ENCODE measurements around the gene GFRA4.

GFRA4 gene

DNA sequence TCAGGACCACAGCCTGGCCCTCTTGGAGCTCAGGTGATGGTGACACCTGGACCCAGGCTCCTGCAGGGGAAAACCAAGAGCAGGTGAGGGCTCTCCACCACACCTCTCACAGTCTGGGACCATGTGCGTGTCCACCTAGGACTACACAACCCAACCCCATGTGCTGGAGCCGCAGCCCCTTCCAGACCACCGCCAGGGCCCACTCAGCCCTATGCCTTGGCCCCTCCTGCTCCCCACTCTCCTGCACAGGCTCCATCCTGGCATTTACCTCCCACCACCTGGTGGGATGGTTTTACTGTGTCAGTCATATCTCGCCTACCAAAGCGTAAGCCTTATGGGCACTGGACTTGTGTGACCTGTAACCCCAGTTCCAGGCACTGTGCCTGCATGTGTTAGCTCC is 31.7 kb upstream of the GFRA4 start:
- no peak for DNase-seq (ENCODE audit: low read depth in 2 of 3, low spot score in 2 of 3)

DNA sequence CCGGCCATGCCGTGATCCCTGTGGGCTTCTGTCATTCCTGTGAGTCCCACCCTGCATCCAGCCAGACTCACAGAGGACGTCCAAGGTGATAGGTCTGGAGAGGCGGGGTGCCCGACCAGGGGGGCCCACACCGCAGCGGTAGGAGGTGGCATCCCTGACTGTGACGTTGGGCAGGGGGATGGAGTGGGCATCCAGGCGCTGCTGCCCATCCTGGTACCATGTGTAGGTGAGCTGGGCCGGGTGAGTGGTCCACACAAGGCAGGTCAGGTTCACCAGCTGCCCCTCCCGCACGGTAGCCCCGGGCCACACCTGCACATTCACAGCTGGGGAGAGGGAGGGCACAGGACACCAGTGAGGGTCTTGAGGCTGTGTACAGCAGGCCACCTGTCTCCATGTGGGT is 30.2 kb upstream of the GFRA4 start:
- DNase-seq (ENCODE audit: low read depth in 2 of 3, low spot score in 2 of 3) = no peak

DNA sequence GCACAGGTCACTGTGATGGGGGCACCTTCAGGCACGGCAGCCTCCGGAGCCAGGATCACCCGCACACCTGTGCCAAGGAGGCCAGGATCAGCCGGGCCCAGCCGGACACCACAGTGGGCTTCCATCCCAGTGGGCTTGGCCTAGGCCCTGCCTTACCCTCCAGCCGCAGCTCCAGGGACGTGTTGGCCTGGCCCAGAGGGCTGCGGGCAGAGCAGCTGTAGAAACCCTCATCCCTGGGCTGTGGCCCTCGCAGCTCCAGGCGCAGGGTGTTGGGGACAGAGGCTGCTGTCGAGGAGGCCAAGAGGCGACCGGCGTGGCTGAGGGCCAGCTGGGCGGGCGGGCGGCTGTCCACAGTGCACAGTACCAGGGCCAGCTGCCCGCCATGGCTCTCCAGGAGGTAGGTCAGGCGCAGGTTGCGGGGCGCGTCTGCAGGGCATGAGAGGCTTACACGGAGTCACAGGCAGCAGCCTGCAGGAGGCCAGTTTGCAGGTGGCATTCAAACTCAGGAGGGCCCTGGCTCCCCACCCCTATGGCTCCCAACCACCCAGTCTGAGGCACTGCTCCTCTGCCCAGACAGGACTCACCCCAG is 29.6 kb upstream of the GFRA4 start:
- no peak for DNase-seq (ENCODE audit: low read depth in 2 of 3, low spot score in 2 of 3)

DNA sequence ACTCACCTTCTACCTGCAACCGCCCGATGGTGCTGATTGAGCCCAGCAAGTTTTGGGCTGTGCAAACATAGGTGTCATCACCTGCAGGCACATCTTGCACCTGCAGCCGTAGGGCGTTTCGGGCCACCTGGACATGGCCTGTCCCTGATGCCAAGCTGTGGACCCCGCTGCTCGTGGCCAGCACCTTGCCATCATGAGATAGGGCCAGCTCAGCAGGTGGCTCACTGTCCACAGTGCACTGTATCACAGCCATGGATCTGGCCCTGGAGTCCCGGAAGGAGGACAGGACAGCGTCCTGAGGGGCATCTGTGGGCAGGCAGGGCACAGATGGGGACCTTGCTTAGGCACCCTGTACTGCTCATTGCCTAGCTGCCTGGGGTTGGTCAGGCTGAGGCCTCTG is 28.7 kb upstream of the GFRA4 start:
- no peak for DNase-seq (ENCODE audit: low read depth in 2 of 3, low spot score in 2 of 3)

DNA sequence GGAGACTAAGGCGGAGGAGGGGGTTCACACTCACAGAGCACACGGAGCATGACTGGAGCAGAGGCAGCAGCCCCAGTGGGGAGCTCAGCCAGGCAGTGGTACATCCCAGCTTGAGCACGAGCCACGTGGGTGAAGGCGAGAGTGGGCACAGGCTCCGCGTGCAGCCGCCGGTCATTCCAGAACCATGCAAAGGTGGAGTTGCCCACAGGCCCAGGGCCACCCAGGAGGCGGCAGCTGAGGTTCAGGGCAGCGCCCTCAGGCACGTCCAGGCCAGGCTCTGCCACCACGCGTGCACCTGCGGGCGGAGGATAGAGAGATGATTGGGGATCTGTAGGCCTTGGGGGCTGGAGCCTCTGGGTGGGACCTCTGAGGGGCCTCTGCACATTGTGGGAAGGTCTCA is 28.1 kb upstream of the GFRA4 start:
- no peak for DNase-seq (ENCODE audit: low read depth in 2 of 3, low spot score in 2 of 3)

DNA sequence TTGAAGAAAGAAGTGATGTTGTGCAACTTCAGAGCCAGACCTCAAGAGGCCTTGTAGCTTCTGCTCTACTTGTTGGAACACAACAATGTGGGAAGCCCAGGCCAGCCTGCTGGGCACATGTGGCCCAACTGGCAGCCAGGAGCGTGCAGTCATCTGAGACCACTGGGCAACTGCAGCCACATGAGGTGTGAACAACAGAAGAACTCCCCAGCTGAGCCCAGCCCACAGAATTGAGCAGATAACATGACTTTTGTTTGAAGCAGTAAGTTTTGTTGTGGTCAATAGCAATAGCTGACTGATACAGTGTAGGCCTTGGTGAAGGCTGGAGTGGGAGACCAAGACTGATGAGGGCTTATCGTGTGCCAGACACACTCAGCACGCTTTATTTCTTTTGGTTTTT is 27.2 kb upstream of the GFRA4 start:
- no peak for DNase-seq (ENCODE audit: low read depth in 2 of 3, low spot score in 2 of 3)

DNA sequence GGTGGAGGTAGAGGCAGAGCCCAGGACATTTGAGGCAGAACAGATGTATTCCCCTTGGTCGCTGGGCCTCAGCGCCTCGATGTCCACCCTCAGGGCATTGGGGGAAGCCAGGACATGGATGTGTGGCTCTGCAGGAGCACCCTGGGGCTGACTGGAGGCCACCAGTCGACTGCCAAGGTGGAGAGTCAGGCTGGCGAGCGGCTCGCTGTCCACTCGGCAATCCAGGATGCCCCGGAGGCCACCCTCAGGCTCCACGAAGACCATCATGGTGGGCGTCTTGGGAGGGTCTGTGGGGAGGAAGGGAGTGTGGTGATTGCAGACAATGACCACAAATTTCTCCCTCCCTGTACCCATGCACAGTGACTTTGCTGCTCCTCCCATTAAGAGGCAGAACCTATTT is 26.8 kb upstream of the GFRA4 start:
- no peak for DNase-seq (ENCODE audit: low read depth in 2 of 3, low spot score in 2 of 3)

DNA sequence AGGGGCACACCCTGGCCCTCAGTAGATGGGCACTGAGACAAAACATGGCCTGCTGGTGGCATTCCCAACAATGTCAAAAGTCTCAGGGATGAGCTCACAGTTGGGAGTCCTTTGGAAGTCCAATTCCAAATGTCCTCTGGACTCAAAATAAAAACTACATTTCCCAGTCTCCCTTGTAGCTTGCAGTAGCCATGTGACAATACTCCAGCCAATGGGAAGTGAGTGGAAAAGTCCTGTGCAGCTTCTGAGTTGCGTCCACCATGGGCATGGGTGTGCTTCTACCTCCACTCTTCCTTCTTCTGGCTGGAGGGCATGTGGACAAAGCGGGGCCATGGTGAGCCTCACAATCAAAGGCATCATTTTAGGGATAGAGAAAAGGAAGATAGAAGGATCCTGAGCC is 24.5 kb upstream of the GFRA4 start:
- no peak for DNase-seq (ENCODE audit: low read depth in 2 of 3, low spot score in 2 of 3)

DNA sequence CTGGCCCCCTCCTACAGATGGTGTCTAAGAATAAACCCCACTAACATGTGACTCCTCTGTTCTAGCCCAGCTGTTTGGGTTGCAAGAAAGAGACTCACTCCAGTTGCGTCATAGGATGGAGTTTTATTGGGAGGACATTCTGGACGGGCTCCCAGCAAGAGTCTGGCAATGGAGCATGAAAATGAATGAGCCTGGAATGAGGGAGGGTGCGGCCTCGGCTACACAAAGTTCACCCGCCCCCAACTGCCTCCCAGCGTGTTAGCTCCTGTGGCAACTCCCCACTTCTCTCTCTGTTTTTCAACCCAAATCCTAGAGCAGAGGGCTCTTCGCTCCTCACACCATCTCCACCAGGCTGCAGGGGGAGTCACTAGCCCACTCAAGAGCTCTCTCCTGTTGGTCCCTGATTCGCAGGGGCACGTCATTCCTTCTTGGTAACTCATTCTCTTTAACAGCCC is 23.7 kb upstream of the GFRA4 start:
- DNase-seq (ENCODE audit: low read depth in 2 of 3, low spot score in 2 of 3) = no peak

DNA sequence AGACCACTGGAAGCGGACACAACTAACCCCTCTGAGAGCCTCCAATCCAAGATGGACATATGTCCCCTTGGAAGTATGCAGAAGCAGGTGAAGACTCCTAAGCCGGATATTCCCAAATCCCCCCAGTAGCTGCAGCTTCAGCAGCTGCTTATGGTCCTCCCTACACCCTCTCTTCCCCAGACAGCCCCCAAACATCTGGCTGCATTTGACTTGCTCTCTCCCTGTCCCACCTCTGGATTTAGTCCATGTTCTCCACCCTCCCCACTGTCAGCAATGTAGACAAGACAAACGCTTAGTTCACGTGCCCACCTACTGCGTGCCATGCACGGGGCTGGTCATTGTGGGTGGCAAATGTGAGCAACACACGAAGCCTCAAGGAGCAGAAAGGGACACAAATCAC is 23.2 kb upstream of the GFRA4 start:
- no peak for DNase-seq (ENCODE audit: low read depth in 2 of 3, low spot score in 2 of 3)

DNA sequence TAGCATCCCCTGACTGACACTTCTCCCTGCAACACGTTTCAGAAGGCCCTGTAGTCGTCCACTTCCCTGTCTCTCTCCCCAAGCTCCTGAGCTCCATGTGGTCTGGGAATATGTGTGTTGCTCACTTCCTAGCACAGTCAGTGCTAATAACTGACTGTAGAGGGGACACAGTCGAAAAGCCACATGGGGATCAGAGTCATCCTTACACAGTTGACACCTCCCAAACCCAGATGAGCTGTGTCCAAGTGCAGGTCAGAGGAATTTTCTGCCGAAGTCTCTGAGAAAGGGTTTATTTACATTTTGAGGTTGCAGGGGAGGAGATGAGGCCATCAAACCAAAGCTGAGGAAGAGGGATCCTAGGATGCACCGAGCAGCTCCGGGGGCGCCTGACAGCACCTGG is 22.1 kb upstream of the GFRA4 start:
- DNase-seq (ENCODE audit: low read depth in 2 of 3, low spot score in 2 of 3) = no peak

DNA sequence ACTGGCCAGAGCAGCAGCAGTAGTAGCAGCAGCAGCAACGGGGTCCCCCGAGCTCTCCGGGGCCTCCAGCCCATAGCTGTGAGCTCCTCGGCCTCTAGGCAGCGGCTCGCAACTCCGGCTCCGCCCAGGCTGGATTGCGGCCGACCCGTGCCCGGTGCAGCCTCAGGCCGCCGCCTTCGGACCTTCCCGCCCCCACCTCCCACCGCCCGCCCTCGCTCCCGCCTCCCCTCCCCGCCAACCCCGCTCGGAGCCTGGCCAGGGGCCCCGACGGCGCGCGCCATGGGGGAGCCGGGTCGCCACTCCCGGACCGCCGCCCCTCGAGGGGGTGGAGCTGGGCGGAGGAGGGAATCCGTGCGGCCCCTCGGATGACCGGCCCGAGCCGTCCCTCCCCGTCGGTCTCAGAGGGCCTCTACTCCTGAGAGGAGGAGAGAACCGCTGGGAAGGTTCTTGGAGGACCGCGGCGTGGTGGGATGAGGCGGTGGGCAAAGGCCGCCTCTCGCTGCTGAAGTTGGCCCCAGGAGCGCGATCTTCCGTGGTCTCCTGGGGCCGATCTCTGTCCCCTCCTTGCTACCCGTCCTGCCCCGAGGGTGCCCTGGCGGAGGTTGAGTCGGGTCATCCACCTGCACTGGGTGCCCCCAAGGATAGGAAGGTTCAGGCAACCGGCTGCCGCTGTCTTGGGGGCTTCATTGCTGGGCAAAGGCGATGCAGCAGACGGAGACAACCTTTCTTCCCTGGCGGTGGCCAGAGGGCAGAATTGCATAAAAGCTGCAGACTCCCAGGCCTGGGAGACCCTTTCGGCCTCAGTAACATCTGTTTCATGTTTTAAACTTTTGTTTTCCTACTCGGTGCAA is 19.0 kb upstream of the GFRA4 start, which contains the start of gene ADAM33:
Gene ADAM33, minus strand, starts transcription at position 80 of the 851 bp plus-strand sequence. Its CDS starts 6 bp downstream, at position 74.
- DNase-seq (ENCODE audit: low read depth in 2 of 3, low spot score in 2 of 3) = no peak

DNA sequence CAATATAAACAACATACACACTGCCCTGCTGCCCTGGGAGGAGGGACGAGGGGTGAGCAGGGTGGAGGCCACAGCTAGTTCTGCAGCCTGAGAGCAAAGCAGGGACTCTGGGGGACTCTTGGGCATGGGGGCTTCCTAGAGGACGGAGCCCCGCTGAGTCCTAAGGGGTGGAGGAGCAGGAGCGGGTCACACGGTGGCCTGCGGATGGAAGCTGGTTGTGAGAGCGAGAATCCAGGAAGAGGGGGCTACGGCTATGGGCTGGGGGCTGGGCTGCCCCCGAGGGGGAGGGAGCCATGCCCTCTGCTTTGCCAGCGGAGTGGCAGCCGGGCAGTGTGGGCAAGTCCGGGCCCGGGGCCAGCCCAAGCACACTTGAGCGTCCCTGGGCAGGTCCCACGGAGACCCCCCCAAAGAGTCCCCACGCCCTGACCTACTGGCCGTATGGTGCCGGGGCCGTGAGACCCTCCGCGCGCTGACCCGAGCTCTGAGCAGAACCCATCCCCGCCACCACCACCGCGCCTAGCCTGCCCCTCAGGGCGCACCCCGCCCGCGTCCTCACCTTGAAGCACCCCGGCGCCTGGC is 18.2 kb upstream of the GFRA4 start:
- DNase-seq (ENCODE audit: low read depth in 2 of 3, low spot score in 2 of 3) = no peak

DNA sequence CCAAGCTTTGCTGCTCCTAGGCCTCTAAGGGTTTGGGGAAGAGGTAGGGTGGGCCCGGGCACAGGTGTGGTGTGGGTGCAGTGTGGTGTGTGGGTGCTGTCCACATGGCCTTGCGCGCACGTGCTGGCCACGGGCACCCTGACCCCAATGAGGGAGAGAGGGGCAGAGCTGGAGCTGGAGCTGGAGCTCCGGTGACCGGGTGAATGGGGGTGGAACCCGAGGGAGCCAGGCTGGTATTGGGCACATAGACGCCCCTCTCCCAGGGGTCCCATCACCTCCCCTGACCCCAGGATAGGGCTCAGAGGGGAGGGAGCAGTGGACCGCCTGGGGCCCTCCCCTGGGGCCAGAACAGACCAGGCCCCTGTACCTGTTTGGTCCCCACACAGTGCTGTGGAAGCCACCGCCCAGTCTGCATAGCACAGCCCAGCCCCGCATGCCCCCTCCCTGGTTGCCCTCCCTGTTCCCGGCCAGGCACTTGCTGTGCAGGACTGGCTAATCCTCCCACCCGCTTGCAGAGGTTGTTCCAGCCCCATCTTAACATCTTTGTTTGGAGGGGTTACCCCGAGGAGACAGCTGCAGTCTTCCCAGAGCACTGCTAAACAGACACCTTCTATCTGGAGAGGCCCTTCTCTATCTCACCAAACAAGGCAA is 17.6 kb upstream of the GFRA4 start:
- DNase-seq (ENCODE audit: low read depth in 2 of 3, low spot score in 2 of 3) = no peak

DNA sequence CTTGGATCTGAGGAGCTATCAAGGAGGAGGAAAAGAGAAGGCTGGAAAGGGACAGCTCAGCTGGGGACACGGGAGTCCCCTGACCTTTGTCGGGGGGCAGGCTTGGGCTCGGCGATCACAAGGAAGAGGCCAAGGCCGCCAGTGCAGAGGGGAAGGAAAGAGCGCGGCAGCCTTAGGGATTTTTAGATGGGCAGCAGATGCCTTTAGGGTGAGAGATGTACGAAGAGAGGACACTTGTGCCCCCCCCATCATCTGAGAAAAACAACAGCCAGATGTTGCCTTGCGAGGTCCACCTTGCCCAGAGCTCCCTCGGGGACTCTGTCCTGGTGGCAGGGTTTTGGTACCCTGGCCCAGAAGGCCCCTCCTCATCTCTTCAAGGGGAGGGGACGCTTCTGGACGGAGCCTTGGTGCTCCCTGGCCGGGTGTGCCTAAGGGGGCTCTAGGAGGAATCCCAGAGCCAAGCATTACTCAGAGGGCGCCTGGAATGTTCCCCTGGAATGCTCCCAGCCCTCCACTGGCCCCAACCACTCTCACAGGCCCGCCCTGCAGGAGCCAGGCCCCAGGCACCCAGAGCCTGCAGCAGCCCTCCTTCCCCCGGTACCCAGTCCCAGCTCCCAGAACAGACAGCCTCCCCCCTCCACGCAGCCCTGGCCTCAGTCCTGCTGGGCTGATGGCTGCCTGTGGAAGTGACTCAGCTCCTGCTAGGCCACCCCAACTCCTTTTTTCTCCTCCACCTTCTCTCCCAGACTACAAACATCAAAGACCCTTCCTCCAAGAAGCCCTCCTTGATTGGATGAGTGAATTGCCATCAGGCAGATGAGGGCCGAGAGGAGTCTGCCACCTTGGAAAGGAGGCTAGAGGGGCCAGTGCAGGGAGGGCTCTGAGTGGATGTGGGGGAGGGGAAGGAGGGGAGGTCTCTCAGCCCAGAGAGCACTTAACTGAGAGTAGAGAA is 16.8 kb upstream of the GFRA4 start:
- DNase-seq (ENCODE audit: low read depth in 2 of 3, low spot score in 2 of 3) = no peak

DNA sequence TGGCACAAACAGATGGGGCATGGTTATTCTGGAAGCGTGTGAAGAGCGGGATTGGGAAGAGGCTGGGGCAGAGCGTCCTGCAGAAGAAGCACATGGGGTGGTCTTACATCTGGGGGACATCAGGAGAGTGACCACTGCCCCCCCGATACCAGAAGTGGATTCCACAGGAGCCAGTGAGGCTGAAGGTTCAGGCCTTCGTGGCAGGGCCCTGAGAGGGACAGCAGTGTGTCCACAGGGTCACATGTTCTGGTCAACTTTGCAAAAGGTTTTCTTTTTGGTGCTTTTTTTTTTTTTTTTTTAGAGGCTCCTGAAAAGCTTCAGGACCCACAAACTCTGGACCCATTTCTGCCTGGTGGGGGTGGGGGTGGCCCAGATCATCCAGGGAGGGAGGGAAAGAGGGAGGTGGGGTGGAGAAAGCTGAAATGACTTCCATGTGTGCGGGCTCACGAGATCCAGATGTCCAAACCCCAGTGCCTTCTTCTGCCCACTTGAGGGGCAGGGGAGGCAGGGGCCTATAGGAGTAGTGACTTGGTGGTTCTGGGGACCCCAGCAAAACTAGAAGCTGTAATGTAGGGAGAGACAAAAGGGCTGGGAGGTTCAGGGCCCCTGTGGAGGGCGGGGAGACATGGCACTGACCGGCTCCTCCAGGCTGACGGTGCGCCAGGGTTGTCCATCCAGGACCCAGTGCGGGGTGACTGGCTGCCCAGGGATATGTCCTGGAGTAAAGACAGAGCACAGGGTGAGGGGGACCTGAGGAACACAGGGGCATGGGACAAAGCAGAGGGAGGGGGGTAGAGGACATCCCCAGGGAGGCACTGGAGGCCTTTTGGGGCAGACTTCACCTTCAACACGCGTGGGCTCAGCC is 15.9 kb upstream of the GFRA4 start:
- DNase-seq (ENCODE audit: low read depth in 2 of 3, low spot score in 2 of 3) = no peak

DNA sequence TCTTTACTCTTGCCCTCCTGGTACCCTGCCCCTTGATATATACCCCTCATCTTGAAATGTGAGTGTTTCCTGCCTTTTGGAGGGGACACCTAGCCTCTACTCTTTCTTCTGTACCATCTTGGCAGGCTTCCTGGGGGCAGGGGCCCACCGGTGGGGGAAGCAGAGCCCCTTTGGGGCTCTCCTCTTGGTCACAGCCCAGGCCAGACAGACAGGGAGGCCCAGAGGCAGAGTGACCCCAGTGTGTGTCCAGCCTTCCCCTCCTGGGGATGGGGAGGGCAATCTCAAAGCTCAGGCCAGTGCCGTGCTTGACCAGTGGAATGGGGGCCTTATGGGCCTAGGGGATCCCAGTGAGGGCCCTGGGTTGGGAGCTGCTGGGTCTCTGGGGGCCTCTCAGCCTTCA is 15.0 kb upstream of the GFRA4 start:
- DNase-seq (ENCODE audit: low read depth in 2 of 3, low spot score in 2 of 3) = no peak

DNA sequence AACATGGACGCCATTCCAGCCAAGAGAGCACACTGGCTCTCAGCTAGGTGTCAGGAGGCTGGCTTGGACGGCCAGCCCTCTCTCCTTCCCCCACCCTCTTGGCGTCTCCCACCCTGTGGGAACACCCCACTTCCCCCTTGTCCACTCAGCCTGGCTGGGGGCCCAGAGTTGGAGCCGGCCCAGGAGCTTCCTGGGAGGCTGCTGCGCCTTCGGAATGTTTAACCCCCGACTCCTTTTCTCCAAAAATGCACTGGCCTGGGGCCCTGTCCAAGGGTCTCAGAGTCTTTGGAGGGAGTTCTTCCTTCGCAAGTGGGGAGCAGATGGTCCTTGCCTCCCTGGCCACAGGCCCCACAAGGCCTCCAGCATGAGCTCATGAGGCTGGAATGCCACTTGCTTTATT is 14.5 kb upstream of the GFRA4 start:
- DNase-seq (ENCODE audit: low read depth in 2 of 3, low spot score in 2 of 3) = no peak

DNA sequence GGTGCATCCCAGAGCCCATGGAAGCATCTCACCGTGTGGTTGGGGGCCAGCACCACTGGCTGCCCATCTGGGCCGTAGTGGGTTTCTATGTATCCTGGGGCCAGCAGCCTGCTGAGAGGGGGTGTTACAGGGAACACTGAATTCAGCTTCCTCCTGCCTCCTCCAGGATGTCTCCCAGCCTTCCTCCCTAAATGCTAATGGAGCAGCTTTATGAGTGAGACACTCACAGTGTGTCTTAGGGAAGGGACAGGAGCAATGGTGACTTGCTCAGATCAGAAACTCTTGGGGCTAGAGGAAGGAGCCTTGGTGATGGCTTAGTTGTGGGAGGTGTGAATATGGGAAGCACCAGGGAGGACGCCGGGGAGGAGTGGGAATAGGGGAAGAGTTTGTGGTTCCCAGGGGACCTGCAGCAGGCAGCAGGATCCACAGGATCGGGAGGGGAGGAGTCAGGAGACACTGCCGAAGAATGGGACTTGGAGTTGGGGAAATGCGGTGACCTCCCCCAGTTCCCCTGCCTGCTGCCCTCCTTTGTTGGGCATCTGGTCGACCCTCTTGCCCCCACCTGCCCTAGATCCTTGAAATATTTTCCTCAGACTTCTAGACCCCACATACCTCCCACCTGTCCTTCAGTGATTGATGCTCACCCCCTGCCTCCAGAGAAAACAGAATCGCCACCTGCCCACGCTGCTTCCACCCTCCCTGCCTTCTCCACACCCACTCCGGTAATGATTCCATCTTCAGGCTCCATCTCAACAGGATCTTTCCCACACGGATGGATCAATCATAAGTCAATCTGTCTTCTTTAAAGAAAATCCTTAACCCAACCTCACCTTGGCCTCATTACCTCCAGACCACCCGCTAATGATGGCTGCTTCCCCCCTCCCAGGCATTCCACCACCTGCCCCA is 12.0 kb upstream of the GFRA4 start:
- DNase-seq (ENCODE audit: low read depth in 2 of 3, low spot score in 2 of 3) = no peak
